Karpas-422 (cell line): ENCODE data around the gene METTL8. TPM values are rescaled to one million over a fixed set of nuclear protein-coding genes. Genes with fewer than 3 reads are reported as not detected.
A peak's percentile ranks its signal among the peaks of the same experiment; 100 is the strongest.

Experiments
- DNase-seq: peaks from one replicate; pipeline ENCODE4 v3.0.0-alpha.2; 2015
- H2AFZ ChIP-seq: fragments of 200-600 bp; sonication (generic); 2 replicates; pipeline ENCODE4 v1.6.1; 2014; ENCODE audit warnings: antibody characterized with exemption, low read length, mixed read lengths
- H3K27ac ChIP-seq: fragments of 200-600 bp; sonication (generic); 2 replicates; pipeline ENCODE4 v1.5.1; 2014; ENCODE audit warnings: mild to moderate bottlenecking, low read length, moderate library complexity
- H3K27me3 ChIP-seq: fragments of 200-600 bp; sonication (generic); 2 replicates; pipeline ENCODE4 v1.6.1; 2014; ENCODE audit warnings: low read length, mixed read lengths
- H3K36me3 ChIP-seq: fragments of 200-600 bp; sonication (generic); 2 replicates; pipeline ENCODE4 v1.6.1; 2014; ENCODE audit warnings: low read length, mixed read lengths; ENCODE audit not compliant: insufficient read depth
- H3K4me1 ChIP-seq: fragments of 200-600 bp; sonication (generic); 2 replicates; pipeline ENCODE4 v1.6.1; 2014; ENCODE audit warnings: mild to moderate bottlenecking, low read length, mixed read lengths
- H3K4me2 ChIP-seq: fragments of 200-600 bp; sonication (generic); 2 replicates; pipeline ENCODE4 v1.6.1; 2014; ENCODE audit warnings: low read length, low read depth, mild to moderate bottlenecking; ENCODE audit not compliant: poor library complexity, severe bottlenecking
- H3K4me3 ChIP-seq: fragments of 200-600 bp; sonication (generic); 2 replicates; pipeline ENCODE4 v1.5.1; 2014; ENCODE audit warnings: mild to moderate bottlenecking, antibody characterized with exemption, low read length, mixed read lengths
- H3K79me2 ChIP-seq: fragments of 200-600 bp; sonication (generic); 2 replicates; pipeline ENCODE4 v1.6.1; 2014; ENCODE audit warnings: mild to moderate bottlenecking, low read length, mixed read lengths
- H3K9ac ChIP-seq: fragments of 200-600 bp; sonication (generic); 2 replicates; pipeline ENCODE4 v1.6.0; 2014; ENCODE audit warnings: low read length
- H3K9me2 ChIP-seq: fragments of 200-600 bp; sonication (generic), shearing (Covaris generic); replicated peaks from 2 replicates; pipeline ENCODE4 v1.6.0; 2014; ENCODE audit warnings: mild to moderate bottlenecking, low read length, moderate library complexity; ENCODE audit not compliant: insufficient read depth
- H3K9me3 ChIP-seq: fragments of 300-700, 200-600 bp; sonication (generic); 2 replicates; pipeline ENCODE4 v1.6.1; 2014; ENCODE audit warnings: low read length, mixed read lengths
- H4K20me1 ChIP-seq: fragments of 200-600 bp; sonication (generic); 2 replicates; pipeline ENCODE4 v1.6.1; 2014; ENCODE audit warnings: mild to moderate bottlenecking, antibody characterized with exemption, low read length, low read depth; ENCODE audit not compliant: insufficient read depth
- total RNA-seq: library from RNA; depleted of rRNA; stranded (reverse); fragments of >200 nt; shearing (Covaris generic); gene quantifications from 2 replicates; pipeline ENCODE4 v1.2.3, GENCODE V29; 2014; ENCODE audit warnings: low replicate concordance

The METTL8 gene
- total RNA-seq, 1 experiment from 2014 or later, result 16.5 TPM

- H4K20me1 ChIP-seq, result no peaks in the 10 kb centered on the region
- H3K4me1 ChIP-seq, result peaks cover 3% of the 10 kb centered on the region
- H2AFZ ChIP-seq, result no peak overlapping the region
- H3K4me2 ChIP-seq, result no peak overlapping the region
- H3K4me3 ChIP-seq, result no peak overlapping the region
- H3K27me3 ChIP-seq, result no peaks in the 10 kb centered on the region
- H3K27ac ChIP-seq, result no peak overlapping the region
- no peaks in the 10 kb centered on the region for H3K9me2 ChIP-seq
- H3K79me2 ChIP-seq, result 0 out of 2 replicates have a peak, but pooled peaks cover 4% of the 10 kb centered on the region
- DNase-seq, result no peak
- no peak overlapping the region for H3K9ac ChIP-seq
- H3K36me3 ChIP-seq, result no peaks in the 10 kb centered on the region
- no peaks in the 10 kb centered on the region for H3K9me3 ChIP-seq
These were observed 29.5 kb downstream of the METTL8 start for GRCh38 chr2:171404261-171404660.

GRCh38 chr2:171402906-171403580 lies 30.7 kb downstream of the METTL8 start:
- no peak for DNase-seq
- Histone ChIP-seq H3K4me1 (peaks cover 8% of the 10 kb centered on the region), H3K9ac (no peak overlapping the region), H3K36me3 (no peaks in the 10 kb centered on the region), H3K27me3 (no peaks in the 10 kb centered on the region), H3K4me3 (no peak overlapping the region), H3K9me2 (no peaks in the 10 kb centered on the region), H3K27ac (no peak overlapping the region), H3K79me2 (0 out of 2 replicates have a peak, but pooled peaks cover 4% of the 10 kb centered on the region), H4K20me1 (no peaks in the 10 kb centered on the region), H3K4me2 (no peak overlapping the region), H3K9me3 (no peaks in the 10 kb centered on the region), H2AFZ (no peak overlapping the region)

DNA sequence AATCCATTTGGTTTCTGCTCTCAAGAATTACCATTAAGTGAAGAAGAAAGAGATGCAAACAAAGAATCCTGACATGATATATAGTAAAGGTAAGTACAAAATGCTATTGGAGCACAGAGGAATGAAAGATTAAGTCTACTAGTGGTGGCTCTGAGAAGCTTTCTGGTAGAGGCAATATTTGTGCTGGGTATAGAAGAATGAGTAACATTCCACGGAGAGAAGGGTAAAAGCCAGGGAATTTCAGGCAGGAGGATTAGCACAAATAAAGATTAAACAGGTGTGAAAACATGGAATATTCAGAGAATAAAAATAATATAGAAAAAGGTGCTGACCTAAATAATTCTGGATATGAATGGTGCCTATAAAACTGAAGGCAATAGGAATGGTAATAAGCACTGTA lies 31.8 kb downstream of the METTL8 start:
- Histone ChIP-seq H4K20me1 (no peaks in the 10 kb centered on the region), H3K4me1 (peaks cover 8% of the 10 kb centered on the region), H3K27ac (no peak overlapping the region), H3K4me3 (no peak overlapping the region), H3K4me2 (no peak overlapping the region), H3K9me3 (no peaks in the 10 kb centered on the region), H2AFZ (no peak overlapping the region), H3K36me3 (no peaks in the 10 kb centered on the region), H3K9me2 (no peaks in the 10 kb centered on the region), H3K79me2 (0 out of 2 replicates have a peak, but pooled peaks cover 4% of the 10 kb centered on the region), H3K27me3 (no peaks in the 10 kb centered on the region), H3K9ac (no peak overlapping the region)
- no peak for DNase-seq

GRCh38 chr2:171400395-171400794 lies 33.4 kb downstream of the METTL8 start:
- Histone ChIP-seq H3K36me3 (no peaks in the 10 kb centered on the region), H3K79me2 (no peaks in the 10 kb centered on the region), H3K9me3 (no peaks in the 10 kb centered on the region), H3K27ac (no peak overlapping the region), H4K20me1 (no peaks in the 10 kb centered on the region), H3K27me3 (no peaks in the 10 kb centered on the region), H3K4me3 (no peak overlapping the region), H3K9me2 (no peaks in the 10 kb centered on the region), H3K9ac (no peak overlapping the region), H2AFZ (no peak overlapping the region), H3K4me2 (no peak overlapping the region), H3K4me1 (peaks cover 8% of the 10 kb centered on the region)
- DNase-seq, result peak; percentile 33

GRCh38 chr2:171399292-171399691 lies 34.5 kb downstream of the METTL8 start:
- Histone ChIP-seq H4K20me1 (no peaks in the 10 kb centered on the region), H3K27ac (no peak overlapping the region), H3K9me2 (no peaks in the 10 kb centered on the region), H3K79me2 (0 out of 2 replicates have a peak, but pooled peaks cover 5% of the 10 kb centered on the region), H3K4me1 (peaks cover 9% of the 10 kb centered on the region), H3K36me3 (no peaks in the 10 kb centered on the region), H3K27me3 (no peaks in the 10 kb centered on the region), H3K4me2 (no peak overlapping the region), H2AFZ (no peak overlapping the region), H3K9ac (no peak overlapping the region), H3K9me3 (no peaks in the 10 kb centered on the region), H3K4me3 (no peak overlapping the region)
- DNase-seq, result peak; percentile 19

GRCh38 chr2:171394164-171394740 lies 39.5 kb downstream of the METTL8 start:
- Histone ChIP-seq H3K79me2 (0 out of 2 replicates have a peak, but pooled peaks cover 5% of the 10 kb centered on the region), H3K27me3 (no peaks in the 10 kb centered on the region), H3K4me1 (peaks cover 21% of the 10 kb centered on the region), H4K20me1 (no peaks in the 10 kb centered on the region), H3K4me3 (no peak overlapping the region), H3K27ac (no peak overlapping the region), H3K9ac (no peak overlapping the region), H2AFZ (no peak overlapping the region), H3K9me2 (no peaks in the 10 kb centered on the region), H3K9me3 (no peaks in the 10 kb centered on the region), H3K4me2 (no peak overlapping the region), H3K36me3 (no peaks in the 10 kb centered on the region)
- no peak for DNase-seq

GRCh38 chr2:171393487-171393886 lies 40.3 kb downstream of the METTL8 start:
- no peak overlapping the region for H2AFZ ChIP-seq
- no peaks in the 10 kb centered on the region for H3K36me3 ChIP-seq
- peaks cover 23% of the 10 kb centered on the region for H3K4me1 ChIP-seq

DNA sequence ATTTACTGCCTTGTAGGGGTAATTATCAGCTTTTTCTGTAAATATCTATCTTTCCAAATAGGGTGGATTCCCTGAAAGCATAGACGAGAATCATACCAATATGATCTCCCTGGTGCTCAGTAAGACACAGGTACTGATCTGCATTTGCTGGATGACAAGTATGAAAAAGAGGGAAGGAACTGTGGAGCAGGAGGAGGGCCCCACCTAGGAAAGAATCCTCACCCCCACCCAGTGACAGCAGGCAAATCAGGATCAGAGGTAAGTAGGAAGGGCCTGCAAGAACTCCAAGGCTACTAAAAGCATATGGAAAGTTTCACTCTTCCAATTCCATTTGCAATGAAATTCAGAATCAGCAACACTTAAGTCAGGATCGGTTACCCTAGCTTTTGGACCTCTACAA lies 42.3 kb downstream of the METTL8 start:
- H3K9ac ChIP-seq, result no peak overlapping the region
- H2AFZ ChIP-seq, result no peak overlapping the region
- 0 out of 2 replicates have a peak, but pooled peaks cover 5% of the 10 kb centered on the region for H3K79me2 ChIP-seq
- no peaks in the 10 kb centered on the region for H3K36me3 ChIP-seq
- DNase-seq, result no peak
- H3K9me2 ChIP-seq, result no peaks in the 10 kb centered on the region
- H3K4me3 ChIP-seq, result no peak overlapping the region
- H3K4me1 ChIP-seq, result peaks cover 33% of the 10 kb centered on the region
- no peak overlapping the region for H3K27ac ChIP-seq
- no peaks in the 10 kb centered on the region for H3K27me3 ChIP-seq
- H3K4me2 ChIP-seq, result no peak overlapping the region
- no peaks in the 10 kb centered on the region for H3K9me3 ChIP-seq
- no peaks in the 10 kb centered on the region for H4K20me1 ChIP-seq

More at GRCh38 chr2:171393487-171393886, 40.3 kb downstream of the METTL8 start:
- no peak overlapping the region for H3K4me3 ChIP-seq
- H3K79me2 ChIP-seq, result 0 out of 2 replicates have a peak, but pooled peaks cover 5% of the 10 kb centered on the region
- peak; percentile 22 for DNase-seq
- H3K4me2 ChIP-seq, result no peak overlapping the region
- no peaks in the 10 kb centered on the region for H4K20me1 ChIP-seq
- no peaks in the 10 kb centered on the region for H3K9me3 ChIP-seq
- no peak overlapping the region for H3K9ac ChIP-seq
- no peaks in the 10 kb centered on the region for H3K27me3 ChIP-seq
- H3K9me2 ChIP-seq, result no peaks in the 10 kb centered on the region
- H3K27ac ChIP-seq, result no peak overlapping the region
